Activated gamma-delta T cell treated with anti-CD3 and anti-CD28 coated beads, Interleukin-2, amount 50 U/mL, for 16 hours (primary cell): Measurements from ENCODE around the gene COL6A3.
"Not testable (repeated sequence)": the region's sequence is repeated elsewhere in the genome, so short reads cannot be mapped to it uniquely, and the experiment has no call there.

Experiments
- DNase-seq: peaks from one replicate; pipeline ENCODE4 v3.0.0-alpha.2; 2020; ENCODE audit warnings: low read depth

COL6A3 gene

DNA sequence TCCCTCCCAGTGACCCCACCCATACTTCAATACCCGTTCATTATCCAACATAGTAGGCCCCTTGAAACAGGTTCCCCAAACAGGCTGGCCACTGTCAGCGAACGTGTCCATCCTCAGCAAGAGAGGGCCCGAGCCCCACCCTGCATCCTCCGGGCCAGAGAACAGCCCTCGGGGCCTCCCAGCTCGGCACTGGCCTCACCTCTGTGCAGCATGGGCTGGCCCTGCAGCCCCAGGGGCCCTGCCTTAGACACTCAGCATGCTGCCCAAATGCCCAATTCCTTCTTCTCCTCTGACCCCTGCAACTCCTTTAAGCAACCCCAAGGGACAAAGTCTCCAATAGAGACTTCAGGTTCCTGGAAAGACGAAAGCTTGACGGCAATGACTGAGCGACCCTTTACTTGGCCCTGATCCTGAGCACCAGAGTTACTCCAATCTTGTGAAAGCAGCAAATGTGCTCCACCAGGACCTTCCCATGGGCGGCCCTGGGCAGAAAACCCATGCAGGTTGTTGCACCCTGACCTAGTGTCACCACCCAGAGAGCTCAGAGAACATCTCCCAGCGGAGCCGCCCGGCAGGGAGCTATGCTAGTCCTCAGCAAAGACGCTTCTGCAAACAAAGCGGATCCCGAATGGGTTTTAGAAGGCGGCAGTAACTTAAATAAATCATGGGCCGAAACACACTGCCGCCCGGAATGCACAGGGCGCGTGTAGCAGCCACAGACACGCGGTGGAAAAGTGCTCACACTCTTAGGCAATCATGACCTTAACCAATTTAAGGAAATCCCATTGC, 782 bp downstream of the COL6A3 start:
- DNase-seq: no peak

DNA sequence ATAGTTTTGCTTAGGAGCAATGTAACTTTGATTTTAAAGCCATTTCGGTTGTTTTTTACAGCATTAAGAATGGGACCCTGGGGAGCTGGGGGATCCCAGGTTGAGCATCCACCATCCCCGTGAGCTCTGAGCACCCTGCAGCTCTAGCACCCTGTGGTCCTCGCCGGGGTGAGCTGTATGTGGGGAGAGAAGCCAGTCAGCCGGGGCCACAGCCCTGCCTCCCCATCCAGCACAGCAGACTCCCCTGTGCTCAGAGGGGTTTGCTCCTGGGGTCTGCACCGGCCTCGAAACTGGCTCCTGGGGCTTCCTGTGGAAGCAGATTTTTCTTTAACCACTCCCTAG, 1.3 kb downstream of the COL6A3 start:
- no peak for DNase-seq

DNA sequence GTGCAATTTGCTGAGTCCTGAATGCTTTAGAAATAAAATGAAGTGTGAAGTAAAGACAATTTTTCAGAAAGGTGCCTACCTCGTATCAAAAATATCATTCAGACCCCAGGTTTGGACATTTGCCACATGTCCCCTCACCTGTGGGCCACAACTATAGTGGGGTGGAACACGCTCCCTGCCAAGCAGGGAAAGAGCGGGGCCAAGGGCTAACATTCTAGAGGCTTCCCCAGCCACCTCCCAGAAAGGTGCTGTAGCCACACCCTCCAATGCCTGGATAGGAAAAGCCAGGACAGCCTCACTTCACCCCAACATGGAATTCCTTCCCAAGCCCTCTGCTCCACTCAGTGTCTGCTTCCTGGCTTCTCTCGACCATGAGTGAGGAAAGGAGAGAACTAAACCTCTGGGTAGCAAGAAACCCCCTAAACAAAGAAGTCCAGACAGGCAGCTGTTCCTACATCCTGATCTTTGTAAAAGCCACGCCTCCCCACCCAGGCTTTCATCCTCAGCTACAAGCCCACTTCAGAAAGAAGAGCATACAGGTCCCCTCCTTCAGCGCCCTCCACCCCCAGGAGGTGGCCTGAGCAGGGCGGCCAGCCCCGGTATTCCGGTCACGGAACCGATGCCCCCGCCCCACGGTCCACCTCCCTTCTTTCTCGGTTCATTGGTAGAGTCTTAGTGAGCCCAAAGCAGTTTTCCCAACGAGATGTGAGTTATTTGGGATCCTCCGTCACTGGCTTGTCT, 2.1 kb downstream of the COL6A3 start:
- DNase-seq: no peak

DNA sequence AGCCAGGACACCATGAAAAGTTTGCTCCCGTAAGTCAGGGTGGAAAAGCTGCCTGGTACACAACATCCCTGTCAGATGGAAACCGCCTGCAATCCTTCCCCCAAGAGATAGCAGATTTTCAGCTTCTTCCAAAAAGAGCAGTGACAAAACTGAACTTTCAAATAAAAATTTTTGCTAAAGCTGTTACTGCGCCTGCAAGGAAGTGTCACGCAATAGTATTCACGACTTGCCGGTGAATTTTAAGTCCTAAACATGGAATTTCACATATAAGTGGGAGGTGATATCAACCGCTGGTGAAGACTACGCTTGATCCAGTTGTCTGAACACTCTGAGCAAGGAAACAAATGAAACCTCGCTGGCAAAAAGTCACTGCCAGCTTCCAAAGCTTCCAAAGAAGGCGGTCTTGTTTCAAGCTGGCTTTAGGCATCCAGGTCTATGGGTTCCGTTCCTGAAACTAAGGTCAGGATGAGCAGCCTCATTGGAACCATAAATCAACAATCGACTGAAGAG, 2.8 kb downstream of the COL6A3 start:
- no peak for DNase-seq

DNA sequence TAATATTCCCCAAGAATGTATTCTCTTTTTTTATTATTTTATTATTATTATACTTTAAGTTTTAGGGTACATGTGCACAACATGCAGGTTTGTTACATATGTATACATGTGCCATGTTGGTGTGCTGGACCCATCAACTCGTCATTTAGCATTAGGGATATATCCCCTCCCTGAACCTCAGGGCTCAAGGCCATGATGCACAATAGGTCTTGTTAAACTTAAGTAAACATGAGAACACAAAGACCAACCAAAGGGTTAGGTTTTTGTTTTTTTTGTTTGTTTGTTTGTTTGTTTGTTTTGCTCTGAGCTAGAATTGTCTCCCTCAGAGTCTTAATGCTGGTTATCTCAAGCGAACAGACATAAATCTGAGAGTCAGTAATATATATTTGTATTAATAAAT, 4.7 kb downstream of the COL6A3 start:
- DNase-seq: not testable (repeated sequence)

DNA sequence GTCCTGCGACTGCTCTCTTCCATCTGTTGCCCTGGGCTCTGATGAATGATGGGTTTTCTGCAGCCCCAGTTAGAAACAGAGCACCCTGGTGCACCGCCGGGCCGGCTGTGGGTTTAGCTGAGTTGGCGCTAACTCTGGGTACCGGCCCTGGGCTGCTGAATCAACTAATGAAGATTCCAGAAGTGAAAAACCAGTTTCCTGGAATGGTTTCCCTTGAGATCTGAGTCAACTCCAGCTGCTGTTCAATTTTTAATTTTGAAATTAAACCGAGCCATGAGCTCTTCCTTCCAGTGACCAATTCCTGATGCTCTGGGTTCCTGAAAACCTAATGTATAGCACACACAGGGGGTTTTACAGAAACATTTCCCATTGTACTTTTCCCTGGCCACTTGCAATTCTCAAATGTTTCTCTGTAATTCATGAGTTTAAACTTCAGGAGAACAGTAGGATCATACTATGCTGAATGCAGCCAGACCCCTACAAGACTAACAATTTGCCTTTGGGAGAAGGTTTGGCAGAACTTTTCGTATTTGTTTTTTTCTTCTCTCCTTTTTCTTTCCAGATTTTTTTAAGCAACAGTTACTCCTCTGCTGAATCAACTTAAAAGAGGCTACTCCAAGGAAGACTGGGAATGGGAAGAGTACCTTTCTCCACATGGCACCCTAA, 5.5 kb downstream of the COL6A3 start:
- DNase-seq: no peak

DNA sequence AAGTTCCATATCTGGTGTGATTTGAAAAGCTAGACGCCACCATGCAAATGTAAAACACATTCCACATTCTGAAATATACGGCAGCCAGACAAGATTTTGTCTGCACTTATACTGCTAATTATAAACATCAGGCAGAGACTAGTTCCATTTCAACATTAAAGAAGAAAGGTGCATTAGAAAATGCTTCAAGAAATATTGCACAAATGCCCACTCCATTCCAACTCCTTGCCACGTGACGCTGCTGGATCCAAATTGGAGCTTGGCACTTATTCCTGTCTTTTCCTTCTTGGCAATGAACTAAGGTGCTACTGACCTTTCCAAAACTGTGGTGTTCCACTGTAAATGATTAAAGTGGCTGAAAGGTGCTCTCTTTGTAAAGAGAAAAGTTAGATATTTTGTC, 6.3 kb downstream of the COL6A3 start:
- DNase-seq: no peak

DNA sequence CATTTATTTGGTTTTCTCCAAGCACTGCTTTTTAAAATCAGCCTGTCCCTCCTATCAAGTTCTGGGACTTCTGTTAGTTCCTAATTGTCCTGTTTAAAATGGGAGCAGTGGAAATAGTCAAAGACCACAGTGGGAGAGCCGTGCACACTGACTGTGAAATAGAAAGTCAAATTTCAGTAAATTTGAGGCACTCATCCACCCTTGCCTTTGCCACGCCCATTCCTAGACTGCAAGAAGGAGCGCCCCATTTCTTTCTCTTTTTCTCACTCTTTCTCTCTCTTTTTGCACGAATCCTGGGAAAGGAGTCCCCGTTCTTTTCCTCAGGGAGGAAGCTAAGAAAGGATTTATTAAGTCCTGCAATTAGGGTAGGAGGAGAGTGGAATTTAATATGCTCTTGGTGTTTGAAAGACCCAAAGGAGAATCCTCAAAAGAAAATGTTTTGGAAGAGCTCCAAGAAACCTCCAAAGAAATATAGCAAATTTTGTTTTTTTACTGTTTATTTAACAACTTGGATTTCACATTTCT, 7.5 kb downstream of the COL6A3 start:
- no peak for DNase-seq

DNA sequence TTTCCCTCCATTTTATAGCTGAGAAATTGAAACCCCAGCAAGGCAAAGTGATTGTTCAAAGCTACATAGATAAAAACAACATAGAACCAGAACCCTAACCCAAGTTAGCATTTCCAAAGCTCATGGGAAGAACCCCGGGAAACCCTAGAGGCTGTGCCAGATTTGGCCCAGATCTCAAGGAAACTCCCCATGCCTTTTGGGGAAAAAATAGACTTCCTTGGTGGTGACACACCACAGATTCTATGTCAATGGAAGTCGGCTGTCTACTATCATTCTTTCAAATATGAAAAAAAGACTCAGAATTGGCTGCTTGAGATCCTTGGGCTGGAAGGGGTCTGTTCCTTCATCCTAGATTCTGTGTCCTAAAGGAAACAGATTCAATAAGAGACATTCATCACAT, 8.4 kb downstream of the COL6A3 start:
- no peak for DNase-seq

DNA sequence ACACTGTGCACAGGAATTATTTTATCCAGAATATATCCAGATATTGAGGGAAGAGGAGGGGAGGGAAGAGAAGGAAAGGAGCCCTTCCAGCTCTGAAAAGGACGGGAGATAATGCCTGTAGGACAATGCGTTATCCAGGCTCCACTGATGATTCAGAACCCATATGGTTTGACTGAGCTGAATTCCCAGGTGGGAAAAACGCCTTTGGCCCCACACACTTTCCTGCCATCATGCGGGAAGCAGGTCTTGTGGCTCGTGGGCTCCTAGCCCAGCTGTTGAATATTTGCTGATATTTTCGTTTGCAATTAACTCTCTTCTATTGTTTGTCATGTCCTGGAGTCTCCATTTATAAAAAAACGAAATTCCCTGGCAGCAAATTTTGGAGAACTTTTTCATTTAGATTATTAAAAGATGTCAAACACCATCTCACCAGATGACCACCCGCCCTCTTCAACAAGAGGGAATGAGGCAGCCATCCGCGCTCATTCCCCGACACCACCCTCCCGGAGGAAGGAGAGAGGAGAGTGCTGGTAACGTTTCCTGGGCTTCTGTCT, 8.9 kb downstream of the COL6A3 start:
- no peak for DNase-seq

DNA sequence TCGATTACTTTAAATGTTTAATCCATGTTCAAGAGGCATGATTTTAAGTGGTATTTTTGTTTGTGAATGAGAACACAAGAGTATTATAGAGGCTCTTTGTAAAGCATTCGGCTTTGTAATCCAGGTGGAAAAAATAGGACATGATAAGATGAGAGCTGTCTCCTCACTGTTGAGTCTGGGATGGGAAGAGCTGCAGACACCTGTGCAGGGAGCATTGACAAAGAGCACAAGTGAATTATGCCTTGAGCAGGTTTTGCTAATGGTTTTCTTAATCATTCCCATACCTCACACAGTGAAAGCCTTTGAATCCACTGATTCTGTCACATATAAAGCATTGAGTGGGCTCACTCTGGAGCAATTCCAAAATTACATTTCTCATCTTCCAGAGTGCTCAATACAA, 9.6 kb downstream of the COL6A3 start:
- DNase-seq: no peak

DNA sequence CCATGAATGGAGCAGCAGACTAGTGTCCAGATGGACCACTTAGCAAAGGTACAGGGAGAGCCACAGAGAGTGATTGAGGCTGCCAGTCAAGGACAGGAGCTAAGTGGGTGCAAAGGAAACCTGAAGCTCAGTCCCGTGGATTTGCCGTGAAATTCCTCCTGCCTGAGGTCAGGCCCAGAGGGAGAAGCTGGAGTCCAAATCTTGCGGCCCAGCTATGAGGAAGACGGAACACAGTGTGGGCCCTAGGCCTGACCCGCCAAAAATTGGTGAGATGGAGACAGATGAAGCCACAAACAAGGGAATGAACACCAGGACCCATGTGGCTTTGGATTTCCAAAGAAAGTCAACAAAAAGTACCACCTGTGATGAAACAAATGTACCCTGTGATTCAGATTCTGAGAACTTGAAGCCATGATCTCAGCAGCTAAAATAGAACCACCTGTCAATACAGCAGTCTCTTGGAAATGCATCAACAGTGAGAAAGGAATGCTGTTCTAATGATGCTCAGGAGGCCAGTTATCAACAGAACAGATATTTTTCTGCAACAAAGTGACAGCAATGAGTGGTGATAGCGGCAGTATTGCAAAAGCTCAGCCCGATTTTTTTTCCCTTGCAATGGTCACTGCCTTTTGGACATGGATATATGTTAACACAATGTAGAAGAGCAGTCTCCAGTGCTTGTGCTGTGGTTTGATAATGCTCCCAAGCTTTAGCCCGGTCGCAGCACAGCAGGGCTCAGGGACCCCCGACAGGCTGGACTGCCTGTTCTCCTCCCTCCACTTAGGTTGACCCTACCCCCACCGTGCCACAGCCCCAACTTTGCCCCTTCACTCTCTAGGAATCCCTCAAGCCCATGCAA, 10.7 kb downstream of the COL6A3 start:
- DNase-seq: no peak

DNA sequence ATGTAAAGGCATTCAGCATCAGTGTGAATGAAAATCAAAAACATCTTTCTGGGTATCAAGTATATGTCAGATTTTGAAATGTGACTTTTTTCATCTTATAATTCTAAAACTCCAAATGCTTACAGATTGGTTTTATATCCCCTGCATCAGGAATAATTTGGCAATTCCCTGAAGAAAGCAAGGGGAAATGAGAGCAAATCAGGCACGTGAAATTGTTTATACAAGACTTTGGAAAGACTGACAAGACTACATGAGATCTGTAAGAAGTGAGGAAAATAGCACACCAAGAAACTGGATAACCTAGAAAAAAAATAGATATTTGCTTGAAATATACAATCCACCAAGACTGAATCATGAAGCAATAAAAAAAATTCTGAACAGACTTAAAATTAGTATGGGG, 13.8 kb downstream of the COL6A3 start:
- DNase-seq: no peak

DNA sequence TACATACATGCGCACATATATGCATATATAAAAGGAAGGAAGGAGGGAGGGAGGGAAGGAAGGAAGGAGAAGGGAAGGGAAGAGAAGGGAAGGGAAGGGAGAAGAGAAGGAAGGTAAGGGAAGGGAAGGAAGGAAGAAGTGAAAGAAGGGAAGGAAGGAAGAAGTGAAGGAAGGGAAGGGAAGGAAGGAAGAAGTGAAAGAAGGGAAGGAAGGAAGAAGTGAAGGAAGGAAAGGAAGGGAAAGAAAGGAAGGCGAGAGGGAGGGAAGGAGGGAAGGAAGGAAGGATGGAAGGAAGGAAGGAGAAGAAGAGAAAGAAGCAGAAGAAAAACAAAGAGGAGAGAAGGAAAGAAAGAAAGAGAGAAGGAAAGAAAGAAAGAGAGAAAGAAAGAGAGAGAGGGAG, 16.9 kb downstream of the COL6A3 start:
- DNase-seq: no peak

DNA sequence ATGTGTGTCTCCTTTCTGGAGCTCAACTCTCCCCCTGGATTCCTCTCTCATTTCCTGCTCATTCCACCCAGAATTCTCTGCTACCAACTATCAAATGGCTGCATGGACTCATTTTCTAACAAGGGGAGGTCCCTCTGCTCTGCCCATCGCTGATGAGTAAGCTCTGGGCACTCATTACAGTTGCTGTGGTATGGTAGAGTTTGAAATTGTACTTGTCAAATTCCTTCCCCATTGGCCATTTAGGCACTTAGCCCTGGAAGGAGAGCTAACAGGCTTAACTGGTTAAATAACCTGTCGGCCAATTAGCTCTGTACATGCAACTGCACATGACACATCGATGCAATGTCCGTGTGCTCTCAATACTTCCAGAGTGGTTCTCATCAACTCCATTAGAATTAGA, 20.4 kb downstream of the COL6A3 start:
- DNase-seq: no peak

DNA sequence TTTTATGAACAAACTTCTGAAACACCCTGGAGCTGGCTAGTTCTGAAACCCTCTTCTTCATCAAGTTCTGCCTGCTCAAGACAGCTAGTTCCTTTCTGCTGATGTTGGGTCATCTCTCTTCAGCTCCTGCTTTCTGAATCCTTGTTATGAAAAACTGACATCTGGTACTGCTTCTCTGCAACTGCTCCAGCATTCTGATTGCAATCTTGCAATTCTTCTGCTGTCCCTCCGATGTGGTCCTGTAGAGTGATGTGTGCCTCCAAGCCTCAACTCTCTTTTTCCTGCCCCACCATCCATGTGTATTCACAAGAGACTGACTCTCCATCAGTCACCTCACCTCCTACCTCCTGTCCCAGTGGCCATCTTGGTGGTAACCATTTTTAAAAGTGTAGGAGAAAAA, 21.8 kb downstream of the COL6A3 start:
- no peak for DNase-seq

DNA sequence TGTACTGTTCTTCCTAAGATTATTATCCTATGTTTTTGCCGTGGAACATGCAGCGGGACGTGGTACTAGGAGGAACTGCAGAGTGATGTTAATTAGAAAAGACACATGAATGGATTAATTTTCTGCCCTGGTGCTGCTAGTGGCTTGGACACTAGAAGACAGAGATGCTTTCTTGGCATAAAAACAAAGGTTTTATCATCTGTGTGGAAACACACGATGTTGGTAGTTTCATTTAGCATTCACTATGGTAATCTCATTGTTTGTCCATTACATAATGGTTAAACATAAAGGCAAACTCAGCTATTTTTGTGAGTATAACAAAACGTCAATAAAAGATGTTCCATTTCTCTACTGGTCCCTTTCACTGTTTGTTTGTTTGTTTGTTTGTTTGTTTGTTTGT, 22.8 kb downstream of the COL6A3 start:
- DNase-seq: no peak

DNA sequence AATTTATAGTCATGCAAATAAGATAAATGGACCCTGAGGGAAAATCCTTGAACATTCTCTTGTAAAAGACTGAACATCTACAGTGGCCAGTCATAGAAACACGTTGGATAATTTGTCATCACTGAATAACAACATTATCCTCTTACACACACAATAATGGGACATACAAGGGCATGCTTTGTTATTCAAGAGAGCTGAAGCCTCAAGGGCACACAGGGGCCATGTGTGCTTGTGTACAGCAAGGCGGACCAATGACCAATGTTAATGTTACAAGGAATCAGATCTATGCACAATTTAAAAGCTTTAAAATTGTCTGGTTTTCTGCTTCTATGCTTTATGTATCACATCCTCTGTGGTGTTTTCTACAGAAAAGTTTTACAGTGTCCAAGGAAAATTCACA, 23.7 kb downstream of the COL6A3 start:
- DNase-seq: no peak

DNA sequence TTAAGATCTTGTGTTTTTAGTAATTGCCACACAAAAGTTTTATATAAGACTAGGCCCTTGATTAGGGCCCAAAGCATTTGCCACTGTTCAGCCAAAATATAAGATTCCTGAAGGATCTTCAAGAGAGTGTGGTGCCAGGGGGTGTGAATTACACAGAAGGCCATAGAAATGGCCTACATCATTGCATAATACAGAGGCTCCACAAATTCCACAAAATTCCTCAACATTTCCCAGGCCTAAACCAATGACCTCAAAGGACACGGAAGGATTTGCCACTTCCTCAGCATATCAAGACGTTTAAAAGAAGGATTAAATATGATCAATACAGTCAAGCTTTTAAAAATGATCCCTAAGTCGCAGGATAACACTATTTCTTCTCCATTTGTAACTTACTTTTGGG, 24.1 kb downstream of the COL6A3 start:
- no peak for DNase-seq

DNA sequence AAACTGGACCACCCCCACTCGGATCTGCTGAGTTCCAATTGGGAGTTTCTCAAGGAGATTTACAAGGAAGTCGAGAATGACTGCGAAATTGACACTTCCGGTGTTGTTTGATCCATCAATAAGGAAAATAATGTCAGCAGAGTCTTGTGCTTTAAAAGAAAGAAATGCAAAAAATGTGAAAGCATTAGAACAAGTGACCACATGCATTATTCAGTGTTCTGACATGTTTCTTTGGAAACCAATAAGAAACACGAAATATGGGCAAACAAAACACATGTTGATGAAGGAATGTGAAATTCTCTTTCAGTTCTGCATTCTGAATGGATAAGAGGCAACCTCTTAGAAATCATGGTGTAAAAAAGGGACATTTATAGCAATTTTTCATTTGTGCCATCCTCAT, 25.9 kb downstream of the COL6A3 start:
- DNase-seq: no peak

DNA sequence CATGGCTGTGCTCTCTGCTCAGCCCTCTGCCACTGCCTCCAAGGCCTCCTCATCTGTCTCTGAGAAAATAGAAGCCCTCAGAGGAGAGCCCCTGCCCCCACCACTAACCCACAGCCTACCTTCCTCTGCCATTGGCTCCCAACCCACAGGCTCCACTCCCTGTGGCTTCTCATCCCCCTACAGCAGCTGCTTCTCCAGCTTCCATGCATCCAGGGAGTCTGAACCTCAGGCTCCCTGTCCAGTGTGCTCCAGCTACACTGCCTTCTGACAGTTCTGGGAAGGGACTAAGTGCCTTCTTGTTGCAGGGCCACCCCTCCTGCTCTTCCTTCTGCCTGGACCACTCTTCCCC, 29.3 kb downstream of the COL6A3 start:
- no peak for DNase-seq
